C4-2B (cell line): ENCODE results near the gene AZIN2.

Experiments
- CTCF ChIP-seq: fragments of 450-650 bp; conservative IDR thresholded peaks from 2 replicates; pipeline ENCODE4 v1.5.1; 2017; ENCODE audit warnings: mild to moderate bottlenecking
- ZFX ChIP-seq: fragments of 450-650 bp; IDR thresholded peaks from 2 replicates; pipeline ENCODE4 v1.6.1; 2017

GRCh38 chr1:33042831-33043230, 38.1 kb upstream of the AZIN2 start:
- TF ChIP-seq CTCF (no peak), ZFX (no peak)
